Suppressor macrophage (primary cell): ENCODE results near the gene VN1R5.
"Not testable (repeated sequence)": the region's sequence is repeated elsewhere in the genome, so short reads cannot be mapped to it uniquely, and the experiment has no call there.

Source experiments
- DNase-seq, 4 experiments: peaks; one replicate each; pipeline ENCODE4 v3.0.0-alpha.2; 2020 to 2022

VN1R5 gene

GRCh38 chr1:247273013-247273412 is 17.1 kb downstream of the VN1R5 start:
- DNase-seq: no peak

- DNase-seq: no peak
These were observed 18.9 kb downstream of the VN1R5 start for GRCh38 chr1:247274605-247275256.

- no peak for DNase-seq
These were observed 21.3 kb downstream of the VN1R5 start for GRCh38 chr1:247277191-247277590.

- DNase-seq: no peak
These were observed 25.2 kb downstream of the VN1R5 start for GRCh38 chr1:247281001-247281574.

- DNase-seq: no peak
These were observed 30.3 kb downstream of the VN1R5 start for GRCh38 chr1:247286134-247286670.

- DNase-seq: no peak
These were observed 31.6 kb downstream of the VN1R5 start for GRCh38 chr1:247287460-247287859.

DNA sequence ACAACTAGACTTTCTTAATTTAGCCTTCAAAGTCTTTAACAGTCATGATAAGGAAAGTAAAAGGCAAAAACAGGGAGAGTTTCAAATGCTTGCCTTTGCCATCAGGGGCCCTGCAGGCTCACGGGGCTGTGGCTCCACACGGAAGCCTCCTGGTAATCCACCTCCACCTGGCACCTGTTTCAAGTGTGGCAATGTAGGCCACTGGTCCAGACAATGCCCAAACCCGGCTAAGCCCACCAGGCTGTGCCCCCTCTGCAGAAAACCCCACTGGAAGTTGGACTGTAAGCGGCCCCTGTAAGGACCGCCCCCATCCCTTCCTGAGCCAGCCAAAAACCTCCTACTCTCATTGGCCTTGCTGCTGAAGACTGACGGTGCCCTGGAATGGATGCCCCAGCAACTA is 32.5 kb downstream of the VN1R5 start:
- DNase-seq: no peak

DNA sequence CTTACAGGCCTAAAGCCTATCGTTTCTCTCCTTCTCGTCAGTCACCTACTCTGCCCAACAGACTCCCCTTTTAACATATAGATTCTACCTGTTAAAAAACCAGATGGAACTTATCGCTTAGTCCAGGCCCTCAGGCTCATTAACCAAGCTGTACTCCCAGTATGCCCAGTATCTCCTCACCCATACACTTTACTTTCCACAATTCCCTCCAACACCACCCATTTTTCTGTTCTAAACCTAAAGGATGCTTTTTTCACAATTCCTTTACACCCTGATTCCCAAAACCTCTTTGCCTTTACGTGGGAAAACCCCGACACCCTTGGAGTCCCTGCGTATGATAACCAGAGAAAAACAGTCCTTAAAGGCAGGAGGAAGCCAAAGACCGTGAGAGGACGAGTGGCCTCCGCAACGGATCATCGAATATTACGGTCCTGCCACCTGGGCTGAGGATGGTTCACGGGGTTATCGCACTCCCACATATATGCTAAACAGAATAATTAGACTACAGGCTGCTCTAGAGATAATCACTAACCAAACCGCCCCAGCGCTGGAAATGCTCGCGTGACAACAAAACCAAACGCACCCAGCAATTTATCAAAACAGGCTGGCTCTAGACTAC is 33.5 kb downstream of the VN1R5 start:
- DNase-seq: not testable (repeated sequence)

GRCh38 chr1:247290576-247290975 is 34.7 kb downstream of the VN1R5 start:
- no peak for DNase-seq

DNA sequence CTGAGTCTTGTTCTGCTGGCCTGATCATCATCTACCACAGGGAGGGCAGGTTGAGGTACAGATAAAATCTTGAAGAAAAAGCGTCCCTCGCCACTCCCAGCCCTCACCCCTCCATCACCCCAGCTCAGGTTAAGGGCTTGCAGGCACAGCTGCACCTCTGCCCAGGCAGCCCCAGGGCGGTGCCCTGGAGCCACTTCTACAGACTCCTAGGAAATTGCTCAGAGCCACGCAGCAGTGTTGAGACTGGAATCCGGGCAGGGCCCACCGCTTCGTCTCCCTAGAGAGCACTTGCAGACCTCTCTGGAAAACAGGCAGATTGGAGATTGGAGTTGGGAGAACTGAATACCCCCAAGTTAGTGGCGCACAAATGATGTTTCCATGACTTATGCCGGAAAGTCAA is 35.3 kb downstream of the VN1R5 start:
- no peak for DNase-seq

GRCh38 chr1:247291833-247292561 is 36.1 kb downstream of the VN1R5 start:
- DNase-seq: no peak

DNA sequence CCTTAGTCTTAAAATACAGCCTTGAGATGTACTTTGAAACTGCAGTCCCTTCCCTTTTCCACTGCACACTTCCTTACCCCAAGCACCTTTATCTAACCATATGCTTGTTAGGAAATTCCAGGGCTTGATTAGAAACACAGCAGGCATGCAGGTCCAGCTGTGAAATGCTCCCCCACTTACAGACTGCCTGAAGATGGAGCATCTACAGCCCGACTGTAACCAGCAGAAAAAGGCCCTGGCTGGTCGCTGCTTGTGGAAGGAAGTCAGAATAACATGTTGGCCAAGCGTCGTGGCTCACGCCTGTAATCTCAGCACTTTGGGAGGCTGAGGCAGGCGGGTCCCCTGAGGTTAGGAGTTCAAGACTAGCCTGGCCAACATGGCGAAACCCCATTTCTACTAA is 37.2 kb downstream of the VN1R5 start:
- no peak for DNase-seq

GRCh38 chr1:247294282-247294681 is 38.4 kb downstream of the VN1R5 start:
- DNase-seq: no peak

DNA sequence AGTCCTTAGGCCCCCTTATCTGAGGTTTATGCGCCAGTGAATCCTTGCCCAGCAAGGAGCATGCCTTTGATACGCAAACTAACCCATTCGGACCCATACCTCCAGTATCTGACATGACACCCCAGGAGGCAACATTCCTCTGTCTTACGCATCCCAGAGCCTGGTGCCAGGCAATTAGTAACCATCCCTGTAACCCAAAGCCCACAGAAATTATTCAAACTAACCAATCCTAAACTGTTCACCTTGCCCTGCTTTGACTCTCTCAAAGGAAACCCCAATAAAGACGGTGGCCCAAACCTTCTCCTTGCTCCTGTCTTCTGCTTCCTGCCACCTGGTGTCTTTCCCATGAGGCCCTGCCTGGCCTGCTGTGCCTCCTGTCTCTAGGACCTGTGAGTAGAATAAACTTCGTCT is 39.4 kb downstream of the VN1R5 start:
- no peak for DNase-seq

DNA sequence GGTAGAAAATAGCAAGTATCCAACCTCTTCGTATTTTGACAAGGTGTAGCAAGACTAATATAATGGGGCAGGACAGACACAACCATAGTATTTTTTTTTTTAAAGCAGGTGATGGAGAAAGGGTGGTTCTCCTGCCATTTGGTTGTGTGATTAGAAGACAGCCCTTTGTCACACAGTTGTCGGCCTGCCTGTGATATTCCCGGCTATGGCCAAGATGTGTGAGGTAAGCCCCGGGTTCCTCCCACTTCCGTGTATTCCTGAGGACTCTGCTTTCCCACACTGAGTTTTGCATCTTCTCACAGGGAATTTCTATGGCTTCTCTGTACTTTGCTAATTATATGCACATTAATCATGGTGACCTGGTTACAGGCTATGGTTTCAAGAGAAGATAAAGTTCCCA is 39.9 kb downstream of the VN1R5 start:
- DNase-seq: no peak

GRCh38 chr1:247296599-247297180 is 40.8 kb downstream of the VN1R5 start:
- DNase-seq: no peak

DNA sequence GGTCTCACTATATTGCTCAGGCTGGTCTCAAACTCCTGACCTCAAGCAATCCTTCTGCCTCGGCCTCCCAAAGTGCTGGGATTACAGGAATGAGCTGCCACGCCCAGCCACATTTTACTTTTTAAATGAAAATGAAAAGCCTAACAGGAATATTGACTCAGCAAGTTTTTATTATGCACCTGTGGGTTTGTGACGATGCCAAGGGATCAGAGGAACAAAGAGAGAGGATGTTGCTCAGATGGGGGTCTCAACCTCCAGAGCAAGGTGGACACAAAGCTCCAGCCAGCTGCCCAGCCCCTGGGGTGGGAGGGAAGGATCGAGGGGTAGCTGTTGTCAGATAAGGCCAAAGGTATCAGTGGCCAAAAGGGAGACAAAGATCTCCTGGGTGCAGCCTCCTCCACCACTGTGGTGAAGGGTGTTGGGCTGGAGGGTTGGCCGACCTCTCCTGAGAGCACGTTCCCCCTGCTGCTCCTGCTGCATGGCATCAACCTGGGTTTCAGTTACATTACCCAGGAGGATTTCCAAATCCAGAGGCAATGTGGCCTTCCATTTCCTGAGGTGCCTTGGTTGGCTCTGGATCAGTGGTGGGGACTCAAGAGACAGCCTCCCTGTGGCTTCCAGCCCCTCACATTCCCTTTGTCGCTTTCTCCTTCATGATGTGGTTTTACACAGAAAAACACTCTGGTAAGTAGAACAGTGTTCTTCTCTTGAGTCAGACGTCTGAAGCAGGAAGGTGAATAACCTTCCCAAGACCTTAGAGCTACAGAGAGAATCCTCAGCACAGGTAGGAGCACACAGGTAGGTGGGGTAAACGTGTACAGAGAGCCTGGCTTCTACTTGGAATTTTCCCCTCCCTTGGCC is 41.6 kb downstream of the VN1R5 start:
- no peak for DNase-seq

DNA sequence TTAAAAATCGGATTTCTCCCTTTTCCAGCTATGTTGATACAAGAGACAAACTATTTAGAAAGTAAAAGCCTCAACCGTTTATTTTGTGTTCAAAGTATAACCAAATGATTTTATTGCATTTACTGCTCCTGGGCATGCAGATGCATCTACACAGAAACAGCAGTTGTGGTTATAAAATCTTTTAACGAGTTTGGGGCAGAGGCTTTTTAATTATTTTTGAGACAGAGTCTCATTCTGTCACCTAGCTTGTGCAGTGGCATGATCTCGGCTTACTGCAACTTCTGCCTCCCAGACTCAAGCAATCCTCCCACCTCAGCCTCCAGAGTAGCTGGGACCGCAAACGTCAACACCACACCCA is 42.2 kb downstream of the VN1R5 start:
- DNase-seq: no peak

GRCh38 chr1:247298701-247299100 is 42.8 kb downstream of the VN1R5 start:
- no peak for DNase-seq

GRCh38 chr1:247299723-247300381 is 44.0 kb downstream of the VN1R5 start:
- DNase-seq: no peak

- no peak for DNase-seq
These were observed 44.8 kb downstream of the VN1R5 start for GRCh38 chr1:247300491-247301175.
